Parathyroid adenoma (tissue), 2 donors: ENCODE measurements around the gene WNT7A.

Experiments
- H2AFZ ChIP-seq: fragments of 300-600 bp; sonication (generic); one replicate; pipeline ENCODE4 v1.7.0; 2017; ENCODE audit warnings: antibody characterized with exemption, mild to moderate bottlenecking
- H3K27ac ChIP-seq: fragments of 300-600 bp; sonication (generic); one replicate; pipeline ENCODE4 v1.7.0; 2017
- H3K27me3 ChIP-seq: fragments of 300-600 bp; sonication (generic); one replicate; pipeline ENCODE4 v1.7.0; 2017; ENCODE audit warnings: low read length; ENCODE audit not compliant: control insufficient read depth, insufficient read depth
- H3K36me3 ChIP-seq: fragments of 300-600 bp; sonication (generic); one replicate; pipeline ENCODE4 v1.7.0; 2017; ENCODE audit warnings: low read length; ENCODE audit not compliant: control insufficient read depth, insufficient read depth
- H3K4me1 ChIP-seq: fragments of 300-600 bp; sonication (generic); one replicate; pipeline ENCODE4 v1.7.0; 2017; ENCODE audit warnings: control low read depth
- H3K4me2 ChIP-seq: fragments of 300-600 bp; sonication (generic); one replicate; pipeline ENCODE4 v1.7.0; 2017; ENCODE audit warnings: low read length
- H3K4me3 ChIP-seq: fragments of 300-600 bp; sonication (generic); one replicate; pipeline ENCODE4 v1.7.0; 2017; ENCODE audit warnings: low read depth, low read length
- H3K79me2 ChIP-seq: fragments of 300-600 bp; sonication (generic); one replicate; pipeline ENCODE4 v1.7.0; 2017; ENCODE audit warnings: control low read depth
- H3K9ac ChIP-seq: fragments of 300-600 bp; sonication (generic); one replicate; pipeline ENCODE4 v1.7.0; 2017; ENCODE audit warnings: mild to moderate bottlenecking
- H3K9me3 ChIP-seq: fragments of 300-600 bp; sonication (generic); one replicate; pipeline ENCODE4 v1.7.0; 2017; ENCODE audit warnings: low read length; ENCODE audit not compliant: control insufficient read depth
- TF ChIP-seq, protein P1 (sequence below): fragments of 300-600 bp; sonication (generic); IDR thresholded peaks from one replicate; pipeline ENCODE4 v1.7.0; 2017; ENCODE audit warnings: antibody characterized with exemption, mild to moderate bottlenecking
- donor health status: primary hyperparathyroidism.

The WNT7A gene

DNA sequence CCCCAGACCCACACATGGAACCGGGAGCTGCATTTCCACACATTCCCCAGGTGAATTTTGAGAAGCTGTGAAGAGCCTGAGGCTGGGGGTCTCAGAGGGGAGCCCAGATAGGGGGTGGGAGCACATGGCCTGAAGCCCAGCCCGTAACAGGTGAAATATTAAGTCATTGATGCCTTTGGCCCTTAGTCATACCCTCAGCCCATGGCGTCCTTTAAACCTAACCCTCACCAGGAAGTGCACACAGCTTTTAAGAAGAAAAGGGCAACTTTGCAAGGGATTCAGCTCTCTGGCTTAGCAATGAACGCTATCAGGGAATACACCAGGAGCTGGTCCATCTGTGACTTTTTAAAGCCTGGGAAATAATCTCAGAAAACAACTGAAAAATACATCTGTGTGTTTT, 40.6 kb downstream of the WNT7A start:
- H3K9ac ChIP-seq, result no peak overlapping the region
- no peak overlapping the region for H3K27ac ChIP-seq
- no peak overlapping the region for H3K4me3 ChIP-seq
- H2AFZ ChIP-seq, result no peak overlapping the region
- no peak overlapping the region for H3K4me2 ChIP-seq
- no peaks in the 10 kb centered on the region for H3K36me3 ChIP-seq
- H3K9me3 ChIP-seq, result no peaks in the 10 kb centered on the region
- H3K27me3 ChIP-seq, result no peaks in the 10 kb centered on the region
- H3K79me2 ChIP-seq, result no peaks in the 10 kb centered on the region
- TF ChIP-seq, protein P1, sequence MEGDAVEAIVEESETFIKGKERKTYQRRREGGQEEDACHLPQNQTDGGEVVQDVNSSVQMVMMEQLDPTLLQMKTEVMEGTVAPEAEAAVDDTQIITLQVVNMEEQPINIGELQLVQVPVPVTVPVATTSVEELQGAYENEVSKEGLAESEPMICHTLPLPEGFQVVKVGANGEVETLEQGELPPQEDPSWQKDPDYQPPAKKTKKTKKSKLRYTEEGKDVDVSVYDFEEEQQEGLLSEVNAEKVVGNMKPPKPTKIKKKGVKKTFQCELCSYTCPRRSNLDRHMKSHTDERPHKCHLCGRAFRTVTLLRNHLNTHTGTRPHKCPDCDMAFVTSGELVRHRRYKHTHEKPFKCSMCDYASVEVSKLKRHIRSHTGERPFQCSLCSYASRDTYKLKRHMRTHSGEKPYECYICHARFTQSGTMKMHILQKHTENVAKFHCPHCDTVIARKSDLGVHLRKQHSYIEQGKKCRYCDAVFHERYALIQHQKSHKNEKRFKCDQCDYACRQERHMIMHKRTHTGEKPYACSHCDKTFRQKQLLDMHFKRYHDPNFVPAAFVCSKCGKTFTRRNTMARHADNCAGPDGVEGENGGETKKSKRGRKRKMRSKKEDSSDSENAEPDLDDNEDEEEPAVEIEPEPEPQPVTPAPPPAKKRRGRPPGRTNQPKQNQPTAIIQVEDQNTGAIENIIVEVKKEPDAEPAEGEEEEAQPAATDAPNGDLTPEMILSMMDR, result no peak
- H3K4me1 ChIP-seq, result no peaks in the 10 kb centered on the region

DNA sequence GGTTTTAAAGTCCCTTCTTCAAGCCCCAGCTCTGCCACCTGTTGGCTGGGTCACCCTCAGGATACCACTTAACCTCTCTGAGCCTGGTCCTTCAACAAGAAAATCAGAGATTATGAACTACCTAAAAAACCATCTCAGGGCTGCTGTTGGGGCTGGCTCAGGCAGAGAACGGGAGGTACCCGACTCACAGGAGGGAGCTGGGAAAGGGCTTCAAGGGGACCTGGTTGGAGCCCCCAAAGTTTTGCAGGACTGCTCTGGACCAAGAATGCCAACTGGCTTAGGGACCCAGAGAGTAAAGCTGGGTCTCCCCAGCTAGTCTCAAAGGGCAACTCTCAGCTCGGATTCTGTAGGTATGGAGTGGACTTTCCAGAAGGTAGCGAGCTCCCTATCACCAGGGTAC, 41.5 kb downstream of the WNT7A start:
- Histone ChIP-seq H3K79me2 (no peaks in the 10 kb centered on the region), H3K27me3 (no peaks in the 10 kb centered on the region), H2AFZ (no peak overlapping the region), H3K36me3 (no peaks in the 10 kb centered on the region), H3K9ac (no peak overlapping the region), H3K4me2 (no peak overlapping the region), H3K4me1 (no peaks in the 10 kb centered on the region), H3K9me3 (no peaks in the 10 kb centered on the region), H3K27ac (no peak overlapping the region), H3K4me3 (no peak overlapping the region)
- TF ChIP-seq, protein P1, result no peak

GRCh38 chr3:13837751-13838150, 42.1 kb downstream of the WNT7A start:
- Histone ChIP-seq H3K4me2 (no peak overlapping the region), H3K27me3 (no peaks in the 10 kb centered on the region), H3K36me3 (no peaks in the 10 kb centered on the region), H3K9ac (no peak overlapping the region), H3K4me3 (no peak overlapping the region), H2AFZ (no peak overlapping the region), H3K4me1 (no peaks in the 10 kb centered on the region), H3K79me2 (no peaks in the 10 kb centered on the region), H3K9me3 (no peaks in the 10 kb centered on the region), H3K27ac (no peak overlapping the region)
- TF ChIP-seq, protein P1, result no peak

- TF ChIP-seq, protein P1, result no peak
- no peaks in the 10 kb centered on the region for H3K79me2 ChIP-seq
- no peak overlapping the region for H3K27ac ChIP-seq
- H3K9ac ChIP-seq, result no peak overlapping the region
- no peaks in the 10 kb centered on the region for H3K36me3 ChIP-seq
- H3K4me1 ChIP-seq, result no peaks in the 10 kb centered on the region
- H2AFZ ChIP-seq, result no peak overlapping the region
- H3K9me3 ChIP-seq, result no peaks in the 10 kb centered on the region
- H3K4me2 ChIP-seq, result no peak overlapping the region
- no peaks in the 10 kb centered on the region for H3K27me3 ChIP-seq
- no peak overlapping the region for H3K4me3 ChIP-seq
Measured at GRCh38 chr3:13836658-13837587, 42.9 kb downstream of the WNT7A start.

- no peak overlapping the region for H3K4me2 ChIP-seq
- H3K79me2 ChIP-seq, result no peaks in the 10 kb centered on the region
- no peaks in the 10 kb centered on the region for H3K36me3 ChIP-seq
- H3K27ac ChIP-seq, result no peak overlapping the region
- no peaks in the 10 kb centered on the region for H3K9me3 ChIP-seq
- no peaks in the 10 kb centered on the region for H3K27me3 ChIP-seq
- H3K4me1 ChIP-seq, result no peaks in the 10 kb centered on the region
- no peak overlapping the region for H2AFZ ChIP-seq
- H3K4me3 ChIP-seq, result no peak overlapping the region
- H3K9ac ChIP-seq, result no peak overlapping the region
- TF ChIP-seq, protein P1, result no peak
Measured at GRCh38 chr3:13835246-13835645, 44.6 kb downstream of the WNT7A start.
